GM10847 (cell line): Measurements from ENCODE around the gene IL1R1.

ENCODE experiments used
- POLR2A ChIP-seq: IDR thresholded peaks from 2 replicates; pipeline ENCODE4 v1.6.1; 2011; ENCODE audit not compliant: insufficient read length; ENCODE audit errors: extremely low read depth

IL1R1 gene

GRCh38 chr2:102129082-102129481 lies 13.5 kb upstream of the IL1R1 start:
- no peak for TF ChIP-seq POLR2A

DNA sequence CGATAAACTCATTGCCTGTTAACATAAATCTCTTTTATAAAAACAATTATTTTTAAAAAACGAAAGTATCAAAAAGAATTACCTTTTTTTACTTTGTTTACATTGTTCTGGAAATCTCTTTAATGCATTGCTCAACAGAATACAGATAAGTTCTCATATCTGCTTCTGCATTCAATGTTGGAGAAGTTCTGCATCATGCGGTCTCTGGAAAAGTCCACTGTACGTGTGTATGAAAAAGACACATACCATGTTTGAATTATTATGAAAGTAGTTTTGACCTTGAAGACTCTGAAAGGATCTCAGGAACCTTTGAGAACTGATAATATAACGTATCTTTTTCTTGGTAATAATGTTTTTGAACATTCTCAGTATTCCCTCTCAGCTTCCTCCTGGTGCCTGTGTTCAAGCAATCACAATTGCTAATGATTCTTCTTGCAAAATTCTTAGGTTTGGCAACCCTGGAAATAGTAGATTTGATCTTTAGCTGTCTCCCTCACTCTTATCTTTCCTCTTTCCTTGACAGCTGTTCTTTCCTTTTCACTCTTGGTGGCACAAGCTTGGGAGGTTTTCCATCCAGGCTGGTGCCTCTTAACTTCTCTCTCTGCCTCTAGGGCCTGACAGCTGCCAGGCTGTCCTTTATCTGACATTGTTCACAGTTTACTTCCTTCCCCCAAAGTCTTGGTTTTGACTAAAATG lies 12.4 kb upstream of the IL1R1 start:
- TF ChIP-seq POLR2A = no peak

GRCh38 chr2:102130647-102130991 lies 11.9 kb upstream of the IL1R1 start:
- no peak for TF ChIP-seq POLR2A

GRCh38 chr2:102131564-102131963 lies 11.0 kb upstream of the IL1R1 start:
- no peak for TF ChIP-seq POLR2A

DNA sequence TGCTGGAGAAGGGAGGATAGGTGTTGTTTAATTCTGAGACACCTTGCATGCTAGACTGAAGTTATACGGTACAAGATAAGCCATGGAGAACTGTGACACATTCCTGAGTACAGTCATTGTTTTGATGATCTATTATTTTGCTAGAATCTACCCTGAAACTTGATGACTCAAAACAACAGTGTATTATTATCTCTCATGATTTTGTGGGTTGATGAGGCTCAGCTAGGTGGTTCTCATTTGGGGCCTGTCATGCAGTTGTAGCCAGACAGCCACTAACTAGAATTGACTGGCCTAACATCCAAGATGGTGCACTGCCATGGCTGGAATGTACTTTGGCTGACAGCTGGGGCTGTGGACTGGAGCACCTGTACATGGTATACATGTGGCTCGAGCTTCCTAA lies 5.4 kb upstream of the IL1R1 start:
- no peak for TF ChIP-seq POLR2A

GRCh38 chr2:102138331-102138730 lies 4.2 kb upstream of the IL1R1 start:
- TF ChIP-seq POLR2A = no peak

- no peak for TF ChIP-seq POLR2A
These were observed 2.7 kb upstream of the IL1R1 start for GRCh38 chr2:102139851-102140250.

- no peak for TF ChIP-seq POLR2A
These were observed 2.2 kb upstream of the IL1R1 start for GRCh38 chr2:102140377-102140776.

DNA sequence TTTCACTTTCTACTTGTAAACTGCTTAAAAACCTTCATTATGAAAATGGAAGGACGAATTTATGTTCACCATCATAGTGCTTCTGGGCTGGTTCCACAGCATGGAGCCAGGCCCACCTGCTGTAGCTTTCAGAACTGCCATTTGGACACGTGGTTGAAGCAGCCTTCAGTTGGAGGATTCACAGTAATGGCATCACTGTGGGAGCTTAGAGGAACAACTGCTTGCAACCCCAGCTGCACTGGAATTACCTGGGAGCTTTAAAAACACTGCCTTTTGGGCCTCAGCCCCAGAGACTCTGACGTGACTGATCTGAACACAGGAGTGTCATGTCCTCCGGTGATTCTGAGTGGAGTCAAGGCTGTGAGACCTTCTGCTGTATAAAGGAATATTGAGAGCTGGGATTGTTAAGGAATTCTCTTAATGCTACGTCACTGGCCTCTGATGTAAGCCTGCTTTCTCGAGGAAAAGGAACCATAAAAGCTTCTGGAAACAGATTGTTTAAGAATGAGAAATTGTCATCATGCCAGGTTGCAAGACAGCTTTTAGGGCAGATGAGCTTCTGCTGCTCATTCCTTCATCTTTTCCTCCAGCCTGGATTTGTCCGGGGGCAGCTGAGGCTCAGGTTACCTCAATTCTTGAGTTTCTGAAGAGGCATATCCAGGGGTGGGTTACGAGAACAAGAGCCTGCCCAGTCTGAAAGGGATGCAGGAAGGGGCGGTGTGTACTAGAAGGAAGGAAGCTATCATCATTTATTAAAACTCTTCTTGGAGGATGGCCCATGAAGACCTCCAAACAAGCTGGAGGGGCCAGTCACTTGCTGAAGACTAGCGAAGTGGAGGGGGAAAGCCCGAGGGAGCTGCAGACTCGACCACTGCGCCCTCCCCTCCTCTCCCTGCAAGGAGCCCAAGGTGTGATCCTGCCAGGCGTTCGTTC lies 1.3 kb upstream of the IL1R1 start:
- TF ChIP-seq POLR2A = no peak

- TF ChIP-seq POLR2A = no peak
These were observed 393 bp downstream of the IL1R1 start for GRCh38 chr2:102142829-102143449.

- no peak for TF ChIP-seq POLR2A
These were observed 972 bp downstream of the IL1R1 start for GRCh38 chr2:102143450-102143985.

GRCh38 chr2:102144128-102144527 lies 1.6 kb downstream of the IL1R1 start:
- no peak for TF ChIP-seq POLR2A

GRCh38 chr2:102145107-102145506 lies 2.6 kb downstream of the IL1R1 start:
- no peak for TF ChIP-seq POLR2A

GRCh38 chr2:102145934-102146333 lies 3.4 kb downstream of the IL1R1 start:
- no peak for TF ChIP-seq POLR2A

DNA sequence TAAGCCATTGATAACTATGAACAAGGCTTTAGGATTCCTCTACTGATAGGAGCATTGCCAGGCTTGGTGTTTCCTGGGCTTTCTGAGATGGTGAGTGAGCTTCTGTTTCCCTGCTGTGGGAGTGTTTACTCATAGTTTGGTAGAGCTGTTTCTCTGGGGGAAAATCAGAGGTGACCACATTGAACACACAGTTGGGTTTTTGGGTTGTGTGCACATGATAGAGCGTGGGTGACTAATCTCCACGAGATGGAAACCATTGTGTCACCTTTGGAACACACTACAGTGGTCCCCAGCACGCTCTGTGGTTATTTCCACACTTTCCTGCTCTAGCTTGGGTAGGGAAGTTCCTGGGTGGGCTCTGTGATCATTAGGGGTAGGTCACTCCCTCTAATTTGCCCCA lies 5.4 kb downstream of the IL1R1 start:
- no peak for TF ChIP-seq POLR2A

DNA sequence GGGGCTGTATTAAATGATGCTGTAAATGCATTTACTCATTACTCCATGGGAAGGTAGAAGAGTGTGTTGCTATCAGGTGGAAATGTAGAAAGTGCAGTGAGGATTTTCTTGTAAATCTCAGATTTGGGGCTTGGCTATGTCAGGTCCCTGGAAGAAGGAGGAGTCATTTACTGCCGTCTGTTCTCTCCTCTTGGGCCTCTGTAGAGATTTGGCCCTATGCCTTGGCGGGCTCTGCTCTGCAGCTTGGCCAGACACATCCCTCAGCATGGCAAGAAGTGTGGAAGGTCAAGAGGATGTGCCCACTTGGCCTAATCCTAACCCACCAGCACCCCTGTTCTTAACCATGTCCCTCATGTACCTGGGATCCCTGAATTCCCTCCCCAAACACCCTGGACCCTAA lies 6.7 kb downstream of the IL1R1 start:
- TF ChIP-seq POLR2A = no peak
